SK-N-SH treated with all-trans-retinoic acid at 6 μM for 48 hours (cell line): Measurements from ENCODE around the gene PCP4L1.
"Not testable (repeated sequence)": the region's sequence is repeated elsewhere in the genome, so short reads cannot be mapped to it uniquely, and the experiment has no call there.

Experiments used
- ATAC-seq: fragments of 200-7000 bp; cut with Tn5 transposase; 3 replicates; pipeline ENCODE4 v1.9.1; 2020; ENCODE audit warnings: mild to moderate bottlenecking, moderate library complexity
- ARNTL ChIP-seq: fragments of 450-650 bp; formaldehyde crosslinking; IDR thresholded peaks from 2 replicates; pipeline ENCODE4 v1.5.0; 2020; ENCODE audit warnings: low read depth, mild to moderate bottlenecking, moderate library complexity, borderline replicate concordance
- BACH2 ChIP-seq: fragments of 250-450 bp; sonication (Bioruptor Pico); IDR thresholded peaks from 2 replicates; pipeline ENCODE4 v1.9.0; 2021; ENCODE audit warnings: mild to moderate bottlenecking, borderline replicate concordance
- CSRNP3 ChIP-seq: fragments of 250-450 bp; sonication (Bioruptor Pico); IDR thresholded peaks from 2 replicates; pipeline ENCODE4 v1.5.1; 2021; ENCODE audit warnings: mild to moderate bottlenecking, moderate library complexity
- ESRRG ChIP-seq: fragments of 250-450 bp; sonication (Bioruptor Pico); IDR thresholded peaks from 2 replicates; pipeline ENCODE4 v1.6.1; 2021; ENCODE audit warnings: mild to moderate bottlenecking
- GLIS3 ChIP-seq: fragments of 250-450 bp; sonication (Bioruptor Pico); IDR thresholded peaks from 2 replicates; pipeline ENCODE4 v1.5.0; 2020; ENCODE audit warnings: mild to moderate bottlenecking, moderate library complexity
- ISL1 ChIP-seq: fragments of 250-450 bp; sonication (Bioruptor Pico); IDR thresholded peaks from 2 replicates; pipeline ENCODE4 v2.1.2; 2022; ENCODE audit warnings: mild to moderate bottlenecking, moderate library complexity
- OSR1 ChIP-seq: fragments of 250-450 bp; sonication (Bioruptor Pico); IDR thresholded peaks from 2 replicates; pipeline ENCODE4 v1.8.0; 2022; ENCODE audit warnings: moderate library complexity, mild to moderate bottlenecking, inconsistent platforms
- PATZ1 ChIP-seq: fragments of 250-450 bp; sonication (Bioruptor Pico); IDR thresholded peaks from 2 replicates; pipeline ENCODE4 v1.8.0; 2020; ENCODE audit warnings: mild to moderate bottlenecking, moderate library complexity, borderline replicate concordance
- PPARA ChIP-seq: fragments of 250-450 bp; sonication (Bioruptor Pico); IDR thresholded peaks from 2 replicates; pipeline ENCODE4 v1.5.0; 2020; ENCODE audit warnings: mild to moderate bottlenecking, borderline replicate concordance
- RARB ChIP-seq: fragments of 250-450 bp; sonication (Bioruptor Pico); IDR thresholded peaks from 2 replicates; pipeline ENCODE4 v1.8.0; 2021; ENCODE audit warnings: mild to moderate bottlenecking, moderate library complexity
- SNAI2 ChIP-seq: fragments of 250-450 bp; sonication (Bioruptor Pico); IDR thresholded peaks from 2 replicates; pipeline ENCODE4 v1.5.0; 2020; ENCODE audit warnings: mild to moderate bottlenecking, moderate library complexity
- TSHZ2 ChIP-seq: fragments of 250-450 bp; sonication (Bioruptor Pico); IDR thresholded peaks from 2 replicates; pipeline ENCODE4 v1.5.0; 2020; ENCODE audit warnings: mild to moderate bottlenecking, moderate library complexity
- ZC3H10 ChIP-seq: fragments of 250-450 bp; sonication (Bioruptor Pico); IDR thresholded peaks from 2 replicates; pipeline ENCODE4 v1.5.1; 2021; ENCODE audit warnings: mild to moderate bottlenecking, moderate library complexity
- ZFP3 ChIP-seq: fragments of 250-450 bp; sonication (Bioruptor Pico); IDR thresholded peaks from 2 replicates; pipeline ENCODE4 v1.5.0; 2020; ENCODE audit warnings: mild to moderate bottlenecking, moderate library complexity
- ZFP30 ChIP-seq: fragments of 450-650 bp; formaldehyde crosslinking; IDR thresholded peaks from 2 replicates; pipeline ENCODE4 v1.5.0; 2022; ENCODE audit warnings: mild to moderate bottlenecking, moderate library complexity
- ZNF565 ChIP-seq: fragments of 450-650 bp; formaldehyde crosslinking; conservative IDR thresholded peaks from 2 replicates; pipeline ENCODE4 v1.5.0; 2020; ENCODE audit warnings: low read depth, mild to moderate bottlenecking, moderate library complexity
- ZNF8 ChIP-seq: fragments of 450-650 bp; formaldehyde crosslinking; IDR thresholded peaks from 2 replicates; pipeline ENCODE4 v1.5.0; 2020; ENCODE audit warnings: mild to moderate bottlenecking, moderate library complexity

PCP4L1 gene

GRCh38 chr1:161315841-161316674 is 57.5 kb downstream of the PCP4L1 start:
- not testable (repeated sequence) for ATAC-seq

- no peak for ATAC-seq
- TF ChIP-seq TSHZ2 (CRISPR knock-in tag) (no peak), ZC3H10 (CRISPR knock-in tag) (no peak), CSRNP3 (CRISPR knock-in tag) (no peak), ZFP30 (CRISPR knock-in tag) (no peak), PATZ1 (CRISPR knock-in tag) (no peak), ARNTL (CRISPR knock-in tag) (no peak)
- TF ChIP-seq, all 23 proteins: peak for 0
Measured at GRCh38 chr1:161324020-161324419, 65.5 kb downstream of the PCP4L1 start.

GRCh38 chr1:161330346-161330745 is 71.8 kb downstream of the PCP4L1 start:
- no peak for ATAC-seq
- TF ChIP-seq TSHZ2 (CRISPR knock-in tag) (no peak), PPARA (no peak), ZC3H10 (CRISPR knock-in tag) (no peak), ISL1 (CRISPR knock-in tag) (no peak), OSR1 (CRISPR knock-in tag) (no peak), ESRRG (CRISPR knock-in tag) (no peak), BACH2 (CRISPR knock-in tag) (no peak), ARNTL (CRISPR knock-in tag) (no peak), CSRNP3 (CRISPR knock-in tag) (no peak), RARB (CRISPR knock-in tag) (no peak), ZFP3 (CRISPR knock-in tag) (no peak), GLIS3 (CRISPR knock-in tag) (no peak), ZNF565 (no peak), SNAI2 (no peak), ZNF8 (CRISPR knock-in tag) (no peak)
- TF ChIP-seq, all 23 proteins: peak for 0
